ENCODE measurements around the gene DNAJC1. TPM values are rescaled to one million over a fixed set of nuclear protein-coding genes. Genes with fewer than 3 reads are reported as not detected.
A peak's percentile ranks its signal among the peaks of the same experiment; 100 is the strongest.
"Not testable (repeated sequence)": the region's sequence is repeated elsewhere in the genome, so short reads cannot be mapped to it uniquely, and the experiment has no call there.

Gene DNAJC1
- total RNA-seq, 4 donors from 2014 or later = 37.1 to 41.7 (median 40.1) TPM

GRCh38 chr10:22027364-22028238 lies 24.1 kb upstream of the DNAJC1 start:
- H3K27me3 ChIP-seq = no peaks in the 10 kb centered on the region
- H3K4me3 ChIP-seq = no peak overlapping the region
- H3K9me3 ChIP-seq = peaks cover 0 to 5% (median 0%) of the 10 kb centered on the region in 4 donors
- H3K27ac ChIP-seq = no peak overlapping the region
- no peaks in the 10 kb centered on the region for H3K4me1 ChIP-seq
- TF ChIP-seq POLR2A (IDR thresholded peaks at IDR 0.05) (no peak), CTCF (IDR thresholded peaks at IDR 0.05) (no peak)
- no peak for DNase-seq
- no peaks in the 10 kb centered on the region for H3K36me3 ChIP-seq

GRCh38 chr10:22026287-22026686 lies 22.8 kb upstream of the DNAJC1 start:
- H3K36me3 ChIP-seq = no peaks in the 10 kb centered on the region
- no peak overlapping the region for H3K4me3 ChIP-seq
- TF ChIP-seq POLR2A (IDR thresholded peaks at IDR 0.05) (no peak), CTCF (IDR thresholded peaks at IDR 0.05) (no peak)
- no peak for DNase-seq
- no peak overlapping the region for H3K27ac ChIP-seq
- H3K27me3 ChIP-seq = no peaks in the 10 kb centered on the region
- H3K4me1 ChIP-seq = no peaks in the 10 kb centered on the region
- no peaks in the 10 kb centered on the region for H3K9me3 ChIP-seq

GRCh38 chr10:22023508-22023907 lies 20.0 kb upstream of the DNAJC1 start:
- no peak for DNase-seq
- Histone ChIP-seq H3K27me3 (no peaks in the 10 kb centered on the region), H3K4me3 (no peak overlapping the region), H3K27ac (no peak overlapping the region), H3K9me3 (no peaks in the 10 kb centered on the region), H3K4me1 (no peaks in the 10 kb centered on the region), H3K36me3 (no peaks in the 10 kb centered on the region)
- no peak for TF ChIP-seq POLR2A (IDR thresholded peaks at IDR 0.05)
- TF ChIP-seq CTCF (IDR thresholded peaks at IDR 0.05) = no peak

GRCh38 chr10:22022257-22023032 lies 18.9 kb upstream of the DNAJC1 start:
- peak overlapping the region in 2 of 4 donors; percentile 28 to 62 for H3K27ac ChIP-seq
- peak overlapping the region in 1 of 4 donors; percentile 7 for H3K4me3 ChIP-seq
- H3K36me3 ChIP-seq = no peaks in the 10 kb centered on the region
- H3K27me3 ChIP-seq = no peaks in the 10 kb centered on the region
- H3K4me1 ChIP-seq = no peaks in the 10 kb centered on the region
- no peaks in the 10 kb centered on the region for H3K9me3 ChIP-seq
- peak in 2 of 3 donors; percentile 69 to 70 for DNase-seq
- TF ChIP-seq POLR2A (IDR thresholded peaks at IDR 0.05) (no peak), CTCF (IDR thresholded peaks at IDR 0.05) (no peak)

GRCh38 chr10:22021144-22021543 lies 17.6 kb upstream of the DNAJC1 start:
- not testable (repeated sequence) for H3K36me3 ChIP-seq, H3K4me3 ChIP-seq, H3K9me3 ChIP-seq, H3K27me3 ChIP-seq, H3K4me1 ChIP-seq, DNase-seq, H3K27ac ChIP-seq
